GM19023 (cell line): ENCODE measurements around the gene RASA2.
"Not testable (repeated sequence)": the region's sequence is repeated elsewhere in the genome, so short reads cannot be mapped to it uniquely, and the experiment has no call there.

Source experiments
- ATAC-seq: cut with Tn5 transposase; IDR thresholded peaks from one replicate; pipeline ENCODE4 v1.9.1; 2021; ENCODE audit warnings: mild to moderate bottlenecking, moderate library complexity; ENCODE audit not compliant: unreplicated experiment

Gene RASA2

DNA sequence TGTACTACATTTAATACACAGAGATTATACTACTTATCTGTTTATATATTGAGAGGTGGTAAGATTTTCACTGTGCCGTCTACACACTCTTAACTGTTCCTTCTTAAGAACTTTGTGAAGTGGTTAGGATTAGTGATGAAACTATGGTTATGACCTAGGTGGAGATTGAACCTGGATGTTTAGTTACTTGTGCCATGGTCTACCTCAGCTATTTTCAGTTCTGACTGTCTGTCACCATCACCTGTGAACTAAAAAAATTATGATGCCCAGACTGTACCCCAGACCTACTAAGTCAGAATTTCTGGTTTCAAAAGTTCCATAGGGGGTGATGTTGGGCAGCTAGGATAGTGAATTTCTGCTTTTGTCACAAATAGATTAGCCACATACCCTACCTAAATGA, 6.4 kb downstream of the RASA2 start:
- no peak for ATAC-seq

DNA sequence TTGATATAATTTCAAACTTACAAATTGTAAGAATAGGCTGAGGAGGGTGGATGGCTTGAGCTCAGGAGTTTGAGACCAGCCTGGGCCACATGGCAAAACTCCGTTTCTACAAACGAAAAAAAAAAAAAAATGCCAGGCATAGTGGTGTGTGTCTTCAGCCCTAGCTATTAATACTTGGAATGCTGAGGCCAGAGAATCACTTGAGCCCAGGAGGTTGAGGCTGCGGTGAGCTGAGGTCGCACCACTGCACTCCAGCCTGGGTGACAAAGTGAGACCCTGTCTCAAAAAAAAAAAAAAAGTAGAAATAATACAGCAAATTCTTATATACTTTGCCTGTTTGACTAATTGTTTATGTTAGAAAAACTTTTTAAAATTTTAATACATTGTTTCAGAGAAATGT, 10.8 kb downstream of the RASA2 start:
- ATAC-seq, result not testable (repeated sequence)

DNA sequence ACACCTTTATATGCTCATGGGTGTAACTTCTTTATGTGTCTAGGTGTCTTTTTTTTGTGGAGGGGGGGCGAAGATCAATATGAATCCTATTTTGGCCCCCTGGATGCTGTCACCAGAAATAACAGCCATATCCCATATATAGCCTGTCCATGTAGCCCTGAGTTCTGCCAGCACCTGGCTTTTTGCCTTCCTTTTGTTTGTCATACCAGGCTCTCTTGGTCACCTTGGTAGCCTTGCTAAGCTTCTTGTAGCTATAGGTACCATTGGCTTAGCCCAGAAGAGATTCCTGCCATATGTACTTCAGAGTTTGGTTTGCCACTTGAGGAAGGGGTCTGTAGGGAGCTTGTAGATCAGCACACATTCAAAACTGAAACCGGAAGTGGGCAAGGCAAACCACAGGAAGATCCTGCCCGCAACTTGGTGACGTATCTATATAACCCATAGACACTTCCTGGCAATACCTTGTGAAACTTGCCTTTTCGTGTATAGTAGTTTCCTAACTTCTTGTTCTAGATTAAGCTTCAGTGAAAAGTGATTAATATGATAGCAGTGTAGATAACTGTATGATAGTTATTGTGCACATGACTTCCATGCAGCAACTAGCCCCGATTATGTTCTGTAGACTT, 11.9 kb downstream of the RASA2 start:
- ATAC-seq, result peak; percentile 97

DNA sequence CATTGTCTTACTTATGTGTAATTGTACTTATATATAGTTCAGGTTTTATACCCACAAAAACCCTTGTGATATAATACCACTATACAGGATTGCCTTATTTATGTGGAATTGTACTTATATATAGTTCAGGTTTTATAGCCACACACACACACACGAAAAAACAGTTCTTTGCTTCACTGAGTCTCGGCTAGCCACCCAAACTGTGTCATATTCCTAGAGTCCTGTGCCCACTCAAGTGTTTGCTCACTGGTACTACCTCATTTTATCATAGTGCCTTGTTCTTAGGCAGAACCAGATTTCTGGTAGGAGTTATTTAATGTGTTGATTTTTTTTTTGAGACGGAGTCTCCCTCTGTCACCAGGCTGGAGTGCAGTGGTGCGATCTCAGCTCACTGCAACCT, 12.5 kb downstream of the RASA2 start:
- ATAC-seq, result no peak

DNA sequence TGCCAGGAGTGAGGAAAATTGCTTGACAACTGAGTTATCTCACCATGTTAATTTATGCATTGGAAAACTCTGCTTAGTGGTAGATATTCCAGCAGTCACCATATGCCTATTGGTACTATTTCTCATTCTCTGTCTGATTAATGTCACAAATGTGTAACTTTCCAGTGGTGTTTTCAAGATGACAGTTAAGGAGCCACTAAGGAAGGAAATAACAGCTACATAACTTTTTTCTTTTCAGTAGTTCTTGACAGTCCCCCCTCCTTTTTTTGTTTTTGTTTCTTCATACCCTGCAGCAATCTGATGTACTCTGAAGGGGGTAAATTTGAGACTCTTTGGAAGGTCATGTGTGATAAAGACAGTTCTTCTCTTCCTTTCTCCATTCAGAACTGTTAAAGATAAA, 13.1 kb downstream of the RASA2 start:
- ATAC-seq, result no peak

DNA sequence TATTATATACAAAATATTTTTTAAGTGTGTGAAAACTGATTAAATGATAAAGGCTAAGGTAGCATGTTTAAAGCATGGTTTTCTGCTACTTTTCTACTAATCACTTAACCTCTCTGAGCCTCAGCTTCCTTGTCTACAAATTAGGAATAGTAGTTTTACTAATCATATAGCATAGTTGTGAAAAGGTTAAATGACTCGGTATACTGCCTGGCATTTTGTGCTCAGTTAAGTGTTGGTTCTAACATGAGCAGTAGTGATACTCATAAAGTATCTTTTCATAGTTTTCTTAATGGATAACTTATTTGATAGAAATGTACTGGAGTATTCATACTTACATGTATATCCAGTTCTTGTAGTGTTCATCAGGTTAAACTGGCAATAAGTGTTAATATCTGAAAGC, 13.6 kb downstream of the RASA2 start:
- no peak for ATAC-seq

DNA sequence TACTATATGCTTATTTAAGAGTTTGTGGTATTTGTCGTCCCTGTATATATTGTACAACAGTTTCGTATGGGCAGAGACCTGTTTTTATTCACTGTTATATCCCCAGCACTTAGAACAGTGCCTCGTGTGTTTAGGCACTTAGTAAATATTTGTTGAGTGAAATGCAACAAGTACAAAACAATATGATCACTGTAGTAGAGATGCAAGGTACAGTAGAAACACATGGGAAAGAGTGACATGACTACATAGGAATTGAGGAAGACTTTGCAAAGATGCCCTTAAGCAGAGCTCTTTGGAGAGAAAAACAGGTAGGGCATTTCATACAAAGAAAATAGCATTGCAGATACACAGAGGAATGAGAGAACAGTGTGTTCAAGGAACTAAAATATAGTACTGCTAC, 18.3 kb downstream of the RASA2 start:
- ATAC-seq, result no peak

DNA sequence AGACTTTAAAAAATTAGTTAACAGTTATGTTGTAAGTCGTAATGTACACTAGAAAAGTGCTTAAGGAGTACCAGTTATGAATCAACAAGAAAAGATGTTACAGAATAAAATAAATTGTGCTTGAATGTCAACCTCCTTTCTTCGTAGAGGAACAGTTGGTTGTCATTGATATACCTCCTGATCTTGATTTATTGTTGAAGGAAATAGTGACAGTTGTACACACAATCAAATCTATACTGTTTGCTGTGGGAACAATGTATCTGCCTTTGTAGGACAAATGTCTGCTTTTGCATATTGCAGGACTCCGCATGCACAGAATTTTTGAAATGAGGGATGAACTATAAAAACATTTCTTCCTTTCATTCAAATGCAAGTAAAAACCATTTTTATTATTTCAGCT, 19.2 kb downstream of the RASA2 start:
- ATAC-seq, result no peak

DNA sequence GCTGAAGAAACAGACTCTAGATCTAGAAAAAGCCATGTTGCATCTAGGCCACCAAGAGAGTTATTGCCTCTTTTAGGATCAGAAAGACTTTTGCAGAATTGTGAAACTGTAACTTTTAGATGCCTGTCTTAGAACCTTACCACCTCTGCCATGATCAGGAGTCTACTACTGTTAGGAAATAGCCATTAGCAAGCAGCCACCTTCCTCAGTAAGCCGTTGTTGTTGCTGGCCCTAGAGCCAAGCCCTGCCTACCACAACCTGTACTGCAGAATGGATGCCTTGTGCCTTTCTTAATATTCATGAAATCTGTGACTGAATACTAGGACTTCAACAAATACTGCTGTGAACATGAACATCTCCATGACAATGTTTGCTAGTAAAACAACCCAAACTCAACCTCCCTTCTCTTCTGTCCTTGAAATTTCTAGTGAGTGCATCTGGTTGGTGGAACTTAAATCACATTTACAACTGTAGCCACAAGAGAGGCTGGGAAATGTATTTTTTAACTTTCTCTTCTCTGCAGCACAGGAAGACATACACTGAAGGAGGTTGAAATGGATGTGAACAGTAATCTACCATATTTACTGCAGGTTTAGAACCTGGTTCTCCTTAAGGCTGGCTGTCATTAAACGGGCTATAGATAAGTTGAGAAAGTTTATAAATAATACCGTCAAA, 20.7 kb downstream of the RASA2 start:
- ATAC-seq, result no peak

DNA sequence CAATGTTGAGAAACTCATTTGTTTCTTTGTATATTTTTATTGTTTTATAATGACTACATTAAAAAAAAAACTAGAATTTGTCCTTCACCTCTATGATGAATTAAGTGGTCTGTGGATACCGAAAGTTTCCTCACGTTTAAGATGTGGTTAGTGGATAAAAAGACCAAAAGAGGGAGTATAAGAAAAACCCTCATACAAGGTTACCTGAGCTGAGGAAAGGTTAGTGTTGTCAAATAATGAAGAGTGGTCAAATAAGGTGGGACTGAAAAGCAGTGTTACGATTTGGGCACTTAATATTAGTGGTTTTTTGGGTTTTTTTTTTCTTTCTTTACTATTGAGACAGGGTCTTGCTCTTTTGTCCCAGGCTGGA, 21.2 kb downstream of the RASA2 start:
- ATAC-seq, result no peak

DNA sequence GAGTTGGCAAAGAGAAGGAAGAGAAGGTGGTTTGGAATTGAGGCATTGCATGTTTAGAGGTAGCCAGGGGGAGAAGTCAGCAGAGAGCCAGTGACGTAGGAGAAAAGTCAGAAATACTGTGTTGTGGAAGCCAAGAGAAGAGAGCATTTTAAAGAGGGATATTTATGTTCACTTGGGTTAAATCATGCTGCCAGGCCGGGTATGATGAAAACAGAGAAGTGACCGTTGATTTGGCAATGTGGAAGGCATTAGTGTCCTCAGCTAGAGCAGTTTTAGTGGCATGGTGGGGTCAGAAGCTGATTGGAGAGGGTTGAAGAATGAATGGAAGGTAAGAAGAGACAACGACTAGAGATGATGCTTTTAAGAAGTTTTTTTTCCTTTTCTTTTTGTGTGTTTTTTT, 24.5 kb downstream of the RASA2 start:
- no peak for ATAC-seq

DNA sequence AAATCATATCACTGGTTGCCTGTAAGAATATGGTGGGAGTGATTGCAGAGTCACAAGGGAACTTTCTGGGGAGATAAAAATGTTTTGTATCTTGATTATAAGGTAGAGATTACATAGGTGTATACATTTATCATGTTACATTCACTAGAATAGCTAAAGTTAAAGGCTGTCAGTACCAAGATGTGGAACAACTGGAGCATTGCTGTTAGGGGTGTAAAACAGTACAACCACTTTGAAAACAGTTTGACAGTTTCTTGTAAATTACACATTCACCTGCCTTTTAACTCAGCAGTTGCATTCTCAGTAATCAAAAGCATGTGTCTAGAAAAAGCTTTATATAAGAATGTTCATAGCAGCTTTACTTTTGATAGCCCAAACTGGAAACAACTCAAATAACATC, 27.6 kb downstream of the RASA2 start:
- ATAC-seq, result no peak

DNA sequence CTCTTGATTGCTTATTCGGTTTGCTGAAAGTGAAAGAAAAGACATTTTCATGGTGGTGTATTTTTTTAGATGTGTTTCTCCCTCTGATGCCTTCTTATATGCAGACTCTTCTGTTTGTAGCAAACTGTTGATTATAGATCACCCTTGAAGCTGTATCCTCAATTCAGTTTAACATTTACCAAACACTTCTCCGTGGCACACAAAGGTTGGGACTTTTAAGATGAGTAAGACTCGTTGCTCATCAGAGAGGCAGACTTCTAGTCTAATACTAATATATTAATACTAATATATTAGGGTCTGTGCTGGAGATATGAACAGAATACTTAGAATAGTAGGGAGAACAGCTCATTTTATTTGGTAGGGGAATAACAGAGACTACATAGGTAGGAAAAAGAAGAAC, 32.8 kb downstream of the RASA2 start:
- no peak for ATAC-seq

DNA sequence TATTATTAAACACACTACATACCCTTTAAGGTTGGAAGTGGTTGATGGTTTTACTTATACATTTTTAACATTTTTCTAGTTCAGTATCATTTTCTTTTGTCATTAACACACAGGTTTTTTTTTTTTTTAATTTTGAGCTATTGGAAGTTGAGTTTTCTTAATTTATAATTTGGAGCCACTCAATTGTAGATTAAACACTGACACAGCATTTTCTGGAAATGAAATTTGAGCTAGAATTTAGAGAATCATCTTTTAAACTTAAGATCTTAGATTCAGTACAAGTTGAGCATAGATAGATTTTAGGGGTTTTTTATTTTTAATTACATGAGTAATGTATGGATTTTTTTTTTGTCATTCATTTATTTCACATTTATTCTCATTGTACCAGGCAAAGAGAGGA, 35.0 kb downstream of the RASA2 start:
- no peak for ATAC-seq

DNA sequence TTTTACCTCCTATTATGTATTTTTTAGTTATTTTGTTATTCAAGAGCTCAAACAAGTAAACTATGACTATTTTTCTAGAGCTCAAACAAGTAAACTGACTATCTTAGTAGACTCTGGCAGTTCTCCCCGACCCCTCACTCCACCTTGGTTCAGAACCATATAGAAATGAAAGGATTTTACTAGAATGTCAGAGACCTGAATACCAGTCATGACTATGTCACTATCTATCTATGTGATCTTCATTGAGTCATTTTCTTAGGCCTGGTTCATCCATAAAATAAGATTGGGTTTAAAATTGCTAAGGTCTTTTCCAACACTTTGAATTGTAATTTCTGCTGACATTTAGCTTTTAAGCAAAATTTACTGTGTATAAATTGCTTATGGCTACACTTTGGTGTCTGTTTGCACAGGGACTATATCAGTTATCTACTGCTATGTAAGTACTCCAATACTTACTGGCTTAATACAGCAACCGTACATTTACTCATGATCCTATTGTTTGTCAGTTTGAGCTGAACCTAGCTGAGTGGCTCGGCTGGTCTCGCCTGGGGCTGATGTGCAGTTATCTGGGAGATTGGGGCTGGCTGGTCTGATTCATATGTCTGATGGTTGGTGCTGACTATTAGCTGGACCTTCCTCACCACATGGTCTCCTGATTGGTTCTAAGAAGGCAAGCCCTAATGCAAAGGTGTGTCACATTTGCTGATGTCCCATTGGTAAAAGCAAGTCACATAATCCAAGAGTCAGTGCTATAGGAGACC, 37.0 kb downstream of the RASA2 start:
- ATAC-seq, result no peak

DNA sequence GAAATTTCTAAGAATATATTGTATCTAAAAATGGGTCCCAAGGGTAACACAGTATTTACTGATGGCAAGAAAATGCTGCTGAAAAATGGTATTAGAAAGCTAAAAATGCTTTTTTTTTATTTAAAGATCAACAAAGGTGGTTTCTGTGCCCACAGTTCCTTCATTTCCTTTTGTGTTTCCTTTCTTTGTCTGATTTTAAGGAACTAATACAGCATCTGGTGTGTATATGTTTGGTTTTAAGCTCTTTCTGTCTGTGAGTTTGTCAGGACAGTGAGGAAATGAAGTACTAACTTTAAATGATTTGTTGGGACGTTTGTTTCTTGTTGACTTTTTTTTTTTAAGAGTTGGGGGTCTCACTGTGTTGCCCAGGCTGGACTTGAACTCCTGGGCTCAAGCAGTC, 38.2 kb downstream of the RASA2 start:
- ATAC-seq, result no peak

DNA sequence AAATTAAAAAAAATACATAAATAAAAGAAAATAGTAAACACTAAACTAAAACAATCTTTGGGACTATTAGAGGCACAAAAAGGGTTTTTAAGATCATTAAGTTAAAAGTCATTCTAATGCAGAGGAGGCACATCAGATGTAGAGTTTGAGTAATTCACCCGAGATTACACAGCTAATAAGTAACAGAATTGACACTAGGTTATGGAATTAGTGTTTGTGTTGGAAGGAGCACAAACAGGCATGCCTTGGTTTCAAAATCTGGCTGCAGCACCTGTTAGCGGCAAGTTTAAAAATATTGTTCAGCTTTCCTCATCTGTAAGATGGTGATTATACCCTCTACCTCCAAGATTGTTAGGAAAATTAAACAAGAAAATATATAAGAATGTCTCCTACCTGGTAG, 39.0 kb downstream of the RASA2 start:
- ATAC-seq, result no peak

DNA sequence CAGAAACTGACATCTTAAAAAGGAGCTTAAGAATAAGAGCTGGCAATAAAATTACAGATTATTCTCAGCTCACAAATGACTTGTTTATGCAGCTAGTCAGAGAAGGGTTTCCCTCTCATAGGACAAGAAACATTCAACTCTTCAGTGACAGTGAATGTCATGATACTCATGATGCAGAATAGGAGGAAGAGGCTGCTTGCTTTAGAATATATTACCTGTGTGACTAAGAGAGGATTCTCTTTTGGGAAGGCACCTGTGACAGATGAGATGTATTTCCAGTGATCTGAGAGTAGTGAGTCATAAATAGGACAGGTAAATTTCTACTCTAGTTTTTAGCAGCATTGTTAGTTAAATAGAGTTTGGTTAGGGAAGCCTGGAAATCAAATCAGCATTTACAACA, 39.9 kb downstream of the RASA2 start:
- ATAC-seq, result no peak

DNA sequence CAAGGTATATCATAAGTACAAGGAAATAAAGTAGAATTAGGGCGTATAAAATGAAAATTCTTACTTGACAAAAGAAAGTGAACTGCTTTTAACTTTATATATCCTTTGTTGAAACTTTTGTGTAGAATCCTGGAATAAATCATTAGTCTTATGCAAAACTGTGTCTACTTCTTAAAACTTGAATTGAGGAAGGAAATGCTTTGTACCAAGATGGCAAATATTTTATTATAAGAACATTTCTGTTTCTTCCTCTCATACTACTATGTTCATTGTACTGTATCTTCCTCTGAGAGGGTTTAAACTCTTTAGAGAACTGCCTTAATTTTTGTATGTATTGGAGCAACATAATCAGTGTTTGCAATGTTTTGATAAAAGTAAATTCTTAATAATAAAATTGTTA, 42.0 kb downstream of the RASA2 start:
- ATAC-seq, result no peak

DNA sequence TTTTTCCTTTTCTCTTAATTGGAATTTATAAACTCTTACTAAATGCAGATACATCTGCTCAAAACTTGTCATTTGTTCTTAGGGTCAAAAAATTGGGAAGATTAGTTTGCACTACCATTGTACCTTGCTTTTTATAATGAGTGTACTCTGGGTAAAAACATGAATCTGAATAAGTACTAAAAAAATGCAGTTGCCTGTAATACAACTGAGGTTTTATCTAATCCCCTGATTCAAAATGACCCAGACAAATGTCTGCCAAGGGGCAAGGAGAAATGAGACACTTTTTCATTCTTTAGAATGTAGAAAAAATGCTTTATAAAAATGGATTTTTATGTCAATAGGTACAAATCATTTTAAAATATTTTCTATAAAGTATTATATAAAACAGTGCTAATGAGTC, 42.4 kb downstream of the RASA2 start:
- no peak for ATAC-seq

DNA sequence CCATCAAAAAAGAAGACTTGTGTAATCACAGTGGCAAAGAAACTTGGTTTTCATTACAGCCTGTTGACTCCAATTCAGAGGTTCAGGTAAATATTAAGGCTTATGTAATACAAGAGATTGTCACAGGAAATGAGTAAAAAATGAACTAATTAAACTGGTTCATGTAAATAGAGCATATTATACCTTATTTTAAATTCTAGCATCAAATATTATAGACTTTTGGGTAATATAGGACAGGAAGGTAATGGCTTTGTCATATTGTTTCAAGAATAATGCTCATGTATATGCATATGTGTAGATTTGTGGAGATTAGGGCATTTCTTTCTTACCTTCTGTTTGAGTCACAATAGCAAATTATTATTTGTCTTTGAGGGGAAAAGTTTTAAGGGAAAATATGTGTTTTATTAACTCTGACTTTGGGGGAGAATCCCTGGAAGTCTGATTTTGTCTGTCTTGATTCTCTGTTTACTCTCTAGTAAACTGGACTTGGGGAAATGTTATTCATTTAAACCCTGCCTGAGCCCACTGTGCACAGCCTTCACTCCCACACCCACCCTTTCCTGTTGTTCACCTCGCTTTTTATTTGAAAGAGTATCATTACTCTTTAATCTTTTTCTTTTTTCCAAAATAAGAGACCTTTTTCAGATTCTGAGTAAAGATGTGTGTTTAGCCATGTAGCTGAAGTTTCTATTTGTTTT, 43.0 kb downstream of the RASA2 start:
- no peak for ATAC-seq

DNA sequence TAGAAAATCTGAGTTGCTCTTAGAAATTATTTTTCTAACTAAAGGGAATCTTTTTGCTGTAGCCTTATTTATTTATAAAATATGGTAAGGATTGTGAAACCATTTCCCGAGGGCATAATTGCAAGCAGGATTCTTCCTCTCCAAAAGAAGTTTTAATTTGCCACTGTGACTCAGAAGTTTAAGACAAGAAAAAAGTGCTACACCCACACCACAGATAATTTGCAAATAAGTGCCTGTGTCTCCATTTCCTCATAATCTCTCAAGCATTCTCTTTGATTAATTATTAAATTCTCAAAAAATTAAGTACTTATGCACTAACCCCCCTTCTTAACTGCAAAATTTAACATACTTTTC, 43.6 kb downstream of the RASA2 start:
- ATAC-seq, result no peak
